MM.1S (cell line): ENCODE measurements around the gene LBHD2.

Experiments used
- DNase-seq: peaks from one replicate; pipeline ENCODE4 v3.0.0-alpha.2; 2015
- H2AFZ ChIP-seq: fragments of 300-600 bp; sonication (generic); 2 replicates; pipeline ENCODE4 v1.6.0; 2016; ENCODE audit warnings: antibody characterized with exemption, low read length
- H3F3A ChIP-seq: fragments of 300-600 bp; sonication (generic); 2 replicates; pipeline ENCODE4 v1.6.1; 2016; ENCODE audit warnings: mild to moderate bottlenecking, antibody characterized with exemption, low read length, moderate library complexity, mixed read lengths; ENCODE audit not compliant: insufficient read depth
- H3K27ac ChIP-seq: fragments of 300-600 bp; sonication (generic); 2 replicates; pipeline ENCODE4 v1.5.1; 2016; ENCODE audit warnings: mild to moderate bottlenecking, low read length
- H3K27me3 ChIP-seq: fragments of 300-600 bp; sonication (generic); replicated peaks from 2 replicates; pipeline ENCODE4 v1.6.0; 2016; ENCODE audit warnings: low read length; ENCODE audit not compliant: insufficient read depth
- H3K36me3 ChIP-seq: fragments of 300-600 bp; sonication (generic); replicated peaks from 2 replicates; pipeline ENCODE4 v1.6.1; 2016; ENCODE audit warnings: mild to moderate bottlenecking, low read length, mixed read lengths; ENCODE audit not compliant: insufficient read depth
- H3K4me1 ChIP-seq: fragments of 300-600 bp; sonication (generic); 2 replicates; pipeline ENCODE4 v1.6.1; 2016; ENCODE audit warnings: low read length, mixed read lengths
- H3K4me2 ChIP-seq: fragments of 300-600 bp; sonication (generic); 2 replicates; pipeline ENCODE4 v1.6.0; 2016; ENCODE audit warnings: low read depth, low read length
- H3K4me3 ChIP-seq: fragments of 300-600 bp; sonication (generic); 2 replicates; pipeline ENCODE4 v1.5.1; 2016; ENCODE audit warnings: low read length, mixed read lengths
- H3K79me2 ChIP-seq: fragments of 300-600 bp; sonication (generic); 2 replicates; pipeline ENCODE4 v1.6.1; 2016; ENCODE audit warnings: mixed run types, low read length, mixed read lengths
- H3K9ac ChIP-seq: fragments of 300-600 bp; sonication (generic); 2 replicates; pipeline ENCODE4 v1.6.1; 2016; ENCODE audit warnings: low read length, mixed read lengths
- H3K9me2 ChIP-seq: fragments of 300-600 bp; sonication (generic); replicated peaks from 2 replicates; pipeline ENCODE4 v1.6.1; 2016; ENCODE audit warnings: mild to moderate bottlenecking, low read length, mixed read lengths; ENCODE audit not compliant: insufficient read depth
- H3K9me3 ChIP-seq: fragments of 300-600 bp; sonication (generic); replicated peaks from 2 replicates; pipeline ENCODE4 v1.6.1; 2016; ENCODE audit warnings: mild to moderate bottlenecking, low read length, mixed read lengths; ENCODE audit not compliant: insufficient read depth
- H4K20me1 ChIP-seq: fragments of 300-600 bp; sonication (generic); 2 replicates; pipeline ENCODE4 v1.6.1; 2016; ENCODE audit warnings: mild to moderate bottlenecking, low read length, moderate library complexity, mixed read lengths; ENCODE audit not compliant: insufficient read depth
- CTCF ChIP-seq: fragments of 300-600 bp; sonication (generic); IDR thresholded peaks from 2 replicates; pipeline ENCODE4 v1.5.1; 2016; ENCODE audit warnings: antibody characterized with exemption, low read length, mixed read lengths
- EZH2 ChIP-seq: fragments of 300-600 bp; sonication (generic); optimal IDR thresholded peaks from 2 replicates; pipeline ENCODE3; 2017; ENCODE audit warnings: low read depth, mild to moderate bottlenecking, antibody characterized with exemption, low read length, mixed read lengths
- EZH2phosphoT487 ChIP-seq: fragments of 300-600 bp; sonication (generic); IDR thresholded peaks from 2 replicates; pipeline ENCODE4 v1.6.1; 2018; ENCODE audit warnings: antibody characterized with exemption, low read length

The LBHD2 gene

GRCh38 chr14:103094406-103095209, 10.6 kb downstream of the LBHD2 start, which contains the start of gene EXOC3L4:
Gene EXOC3L4, plus strand, starts transcription at chr14:103094725. Its CDS starts 5,495 bp downstream, at chr14:103100220.
- H3K4me2 ChIP-seq = no peak within 1 kb of the TSS
- no peaks in the 10 kb centered on the region for H3K79me2 ChIP-seq
- no peaks in the 10 kb centered on the region for H3F3A ChIP-seq
- DNase-seq = no peak
- no peaks in the 10 kb centered on the region for H3K4me1 ChIP-seq
- H3K36me3 ChIP-seq = no peaks in the 10 kb centered on the region
- no peaks in the 10 kb centered on the region for H3K27me3 ChIP-seq
- H3K27ac ChIP-seq = no peak within 1 kb of the TSS
- H2AFZ ChIP-seq = no peak within 1 kb of the TSS
- TF ChIP-seq EZH2phosphoT487 = no peak
- no peaks in the 10 kb centered on the region for H3K9me3 ChIP-seq
- H3K9ac ChIP-seq = no peak within 1 kb of the TSS
- no peaks in the 10 kb centered on the region for H3K9me2 ChIP-seq
- no peaks in the 10 kb centered on the region for H4K20me1 ChIP-seq
- no peak within 1 kb of the TSS for H3K4me3 ChIP-seq

- H3K4me2 ChIP-seq = no peak overlapping the region
These were observed 11.3 kb downstream of the LBHD2 start for GRCh38 chr14:103095210-103095778.

GRCh38 chr14:103096387-103096786, 12.4 kb downstream of the LBHD2 start:
- Histone ChIP-seq H3K4me2 (no peak overlapping the region), H3K27me3 (no peaks in the 10 kb centered on the region), H4K20me1 (no peaks in the 10 kb centered on the region), H3K27ac (no peak overlapping the region), H3K9me3 (no peaks in the 10 kb centered on the region), H3K4me3 (no peak overlapping the region), H3K79me2 (no peaks in the 10 kb centered on the region), H3K9ac (no peak overlapping the region), H2AFZ (no peak overlapping the region), H3K9me2 (no peaks in the 10 kb centered on the region), H3F3A (no peaks in the 10 kb centered on the region; the same call in 1 of the 2 replicates), H3K4me1 (0 out of 2 replicates have a peak, but pooled peaks cover 5% of the 10 kb centered on the region), H3K36me3 (no peaks in the 10 kb centered on the region)
- no peak for DNase-seq
- TF ChIP-seq CTCF = no peak
- TF ChIP-seq EZH2phosphoT487 = no peak
- TF ChIP-seq EZH2 = no peak

More at GRCh38 chr14:103095210-103095778, 11.3 kb downstream of the LBHD2 start:
- Histone ChIP-seq H3K36me3 (no peaks in the 10 kb centered on the region), H3K4me1 (0 out of 2 replicates have a peak, but pooled peaks cover 4% of the 10 kb centered on the region), H3K9me3 (no peaks in the 10 kb centered on the region), H3K27me3 (no peaks in the 10 kb centered on the region), H3K9ac (no peak overlapping the region), H3K4me3 (no peak overlapping the region), H2AFZ (no peak overlapping the region), H3K9me2 (no peaks in the 10 kb centered on the region), H4K20me1 (no peaks in the 10 kb centered on the region), H3K27ac (no peak overlapping the region), H3K79me2 (no peaks in the 10 kb centered on the region), H3F3A (no peaks in the 10 kb centered on the region)
- TF ChIP-seq EZH2phosphoT487 (no peak), EZH2 (no peak), CTCF (no peak)
- DNase-seq = no peak
